Lower leg skin (tissue), 4 donors: Measurements from ENCODE around the gene ALG9. TPM values are rescaled to one million over a fixed set of nuclear protein-coding genes. Genes with fewer than 3 reads are reported as not detected.

Experiments
- DNase-seq, 2 donors: peaks; one replicate each; pipeline ENCODE4 v3.0.0-alpha.2; 2019; ENCODE audit warnings: low spot score in 2 of 2
- H3K4me3 ChIP-seq: fragments of 200-600 bp; sonication (generic); 2 replicates; pipeline ENCODE4 v1.5.1; 2017; ENCODE audit warnings: mild to moderate bottlenecking, low read depth; ENCODE audit not compliant: poor library complexity, severe bottlenecking
- POLR2A ChIP-seq, 2 donors: fragments of 450-650 bp; IDR thresholded peaks; one replicate each; pipeline ENCODE4 v1.6.1; 2016 to 2017; ENCODE audit warnings: antibody characterized with exemption in 2 of 2, mild to moderate bottlenecking in 1 of 2, moderate library complexity in 1 of 2
- WGBS, 2 donors: methylation state at CpG; one replicate each; pipeline ENCODE4 v1.1.5; 2018; 5-methylcytosine and 5-hydroxymethylcytosine counted together
- intact Hi-C: fragments of 100-400 bp; cut with DNase I; formaldehyde crosslinking; loops from one replicate; pipeline ENCODE4 v1.15.0; 2023; ENCODE audit warnings: low total_unique reads
- total RNA-seq, 4 donors: library from RNA; depleted of rRNA; stranded (reverse); fragments of >200 nt; gene quantifications; one replicate each; pipeline ENCODE4 v1.1.0, GENCODE V29; 2016
- TF ChIP-seq, protein P1 (sequence below), 3 donors: fragments of 450-650 bp; IDR thresholded peaks; one replicate each; pipeline ENCODE4 v1.5.1; 2016; ENCODE audit warnings: antibody characterized with exemption in 3 of 3, mild to moderate bottlenecking in 3 of 3, moderate library complexity in 2 of 3

Gene ALG9, protein sequence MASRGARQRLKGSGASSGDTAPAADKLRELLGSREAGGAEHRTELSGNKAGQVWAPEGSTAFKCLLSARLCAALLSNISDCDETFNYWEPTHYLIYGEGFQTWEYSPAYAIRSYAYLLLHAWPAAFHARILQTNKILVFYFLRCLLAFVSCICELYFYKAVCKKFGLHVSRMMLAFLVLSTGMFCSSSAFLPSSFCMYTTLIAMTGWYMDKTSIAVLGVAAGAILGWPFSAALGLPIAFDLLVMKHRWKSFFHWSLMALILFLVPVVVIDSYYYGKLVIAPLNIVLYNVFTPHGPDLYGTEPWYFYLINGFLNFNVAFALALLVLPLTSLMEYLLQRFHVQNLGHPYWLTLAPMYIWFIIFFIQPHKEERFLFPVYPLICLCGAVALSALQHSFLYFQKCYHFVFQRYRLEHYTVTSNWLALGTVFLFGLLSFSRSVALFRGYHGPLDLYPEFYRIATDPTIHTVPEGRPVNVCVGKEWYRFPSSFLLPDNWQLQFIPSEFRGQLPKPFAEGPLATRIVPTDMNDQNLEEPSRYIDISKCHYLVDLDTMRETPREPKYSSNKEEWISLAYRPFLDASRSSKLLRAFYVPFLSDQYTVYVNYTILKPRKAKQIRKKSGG
- total RNA-seq: 10 to 100 TPM; 24.4 to 38.1 (median 29.0) TPM

DNA sequence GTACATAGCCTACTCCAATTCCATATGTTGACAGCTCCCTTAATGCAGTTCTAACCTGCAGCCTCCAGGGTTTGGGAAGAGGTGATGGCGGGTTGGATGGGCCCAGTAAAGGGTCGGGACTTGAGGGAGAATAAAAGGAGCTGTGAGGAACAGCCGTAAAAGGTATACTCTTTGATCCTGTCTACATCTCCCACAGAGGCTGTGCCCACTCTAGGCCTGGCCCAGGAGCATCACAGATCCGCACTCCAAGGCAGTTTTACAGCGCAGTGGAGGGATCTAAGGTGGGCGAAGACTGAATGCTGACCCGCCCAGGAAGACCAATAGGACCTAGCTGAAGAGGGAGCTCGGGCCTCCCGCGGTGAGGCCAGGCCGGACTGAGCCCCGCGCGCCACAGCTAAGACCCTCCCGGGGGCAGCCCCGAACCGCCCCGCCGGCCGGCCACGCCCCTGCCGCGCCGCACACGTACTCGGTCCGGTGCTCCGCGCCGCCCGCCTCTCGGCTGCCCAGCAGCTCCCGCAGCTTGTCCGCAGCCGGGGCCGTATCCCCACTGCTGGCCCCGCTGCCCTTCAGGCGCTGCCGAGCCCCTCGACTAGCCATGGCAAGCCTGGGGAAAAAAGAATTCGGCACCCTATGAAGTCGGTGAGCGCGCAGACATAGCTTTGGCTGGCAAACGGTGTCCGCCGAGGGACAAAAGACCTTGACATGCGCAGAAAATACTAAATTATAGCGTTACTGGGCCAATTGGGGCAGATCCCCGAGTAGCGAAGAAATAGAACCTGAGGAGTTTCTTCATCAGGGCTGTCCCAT is at the start of gene ALG9:
Gene ALG9, minus strand, starts transcription at position 696 of the 807 bp plus-strand sequence. Its CDS starts 99 bp downstream, at position 597.
- peak; percentile 76 to 96 for DNase-seq
- TF ChIP-seq, protein P1, sequence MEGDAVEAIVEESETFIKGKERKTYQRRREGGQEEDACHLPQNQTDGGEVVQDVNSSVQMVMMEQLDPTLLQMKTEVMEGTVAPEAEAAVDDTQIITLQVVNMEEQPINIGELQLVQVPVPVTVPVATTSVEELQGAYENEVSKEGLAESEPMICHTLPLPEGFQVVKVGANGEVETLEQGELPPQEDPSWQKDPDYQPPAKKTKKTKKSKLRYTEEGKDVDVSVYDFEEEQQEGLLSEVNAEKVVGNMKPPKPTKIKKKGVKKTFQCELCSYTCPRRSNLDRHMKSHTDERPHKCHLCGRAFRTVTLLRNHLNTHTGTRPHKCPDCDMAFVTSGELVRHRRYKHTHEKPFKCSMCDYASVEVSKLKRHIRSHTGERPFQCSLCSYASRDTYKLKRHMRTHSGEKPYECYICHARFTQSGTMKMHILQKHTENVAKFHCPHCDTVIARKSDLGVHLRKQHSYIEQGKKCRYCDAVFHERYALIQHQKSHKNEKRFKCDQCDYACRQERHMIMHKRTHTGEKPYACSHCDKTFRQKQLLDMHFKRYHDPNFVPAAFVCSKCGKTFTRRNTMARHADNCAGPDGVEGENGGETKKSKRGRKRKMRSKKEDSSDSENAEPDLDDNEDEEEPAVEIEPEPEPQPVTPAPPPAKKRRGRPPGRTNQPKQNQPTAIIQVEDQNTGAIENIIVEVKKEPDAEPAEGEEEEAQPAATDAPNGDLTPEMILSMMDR (IDR thresholded peaks at IDR 0.05): no peak
- TF ChIP-seq POLR2A (IDR thresholded peaks at IDR 0.05): no peak
- intact Hi-C loops: no loop called here
- peak within 1 kb of the TSS; percentile 96 for H3K4me3 ChIP-seq
- 0 to 1% methylated on average over 26 to 44 of the region's 51 CpGs for WGBS, 2 donors

DNA sequence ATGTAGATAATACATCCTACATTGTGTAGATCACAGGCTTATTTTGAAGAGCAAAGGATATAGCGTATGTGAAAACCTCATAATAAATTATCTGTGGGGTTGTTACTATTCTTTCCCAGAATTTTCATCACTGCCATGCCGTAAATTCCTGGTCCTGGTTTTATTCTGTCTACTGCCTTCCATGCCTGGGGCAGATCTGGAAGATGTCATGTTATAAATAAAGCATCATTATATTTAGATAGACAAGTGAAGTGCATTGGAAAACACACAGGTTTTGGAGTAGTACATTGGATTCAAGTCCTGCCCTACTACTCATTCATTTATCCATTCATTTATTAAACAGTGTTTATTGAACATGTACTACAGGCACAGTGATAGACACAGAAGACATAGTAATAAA is 49.5 kb upstream of the ALG9 start:
- no peak overlapping the region for H3K4me3 ChIP-seq
- DNase-seq: no peak
- WGBS, 2 donors: 54 to 78% methylated on average over 2 of the region's 2 CpGs
- no peak for TF ChIP-seq POLR2A (IDR thresholded peaks at IDR 0.05)
- TF ChIP-seq, protein P1 (IDR thresholded peaks at IDR 0.05): no peak
- intact Hi-C loops: no loop called here

DNA sequence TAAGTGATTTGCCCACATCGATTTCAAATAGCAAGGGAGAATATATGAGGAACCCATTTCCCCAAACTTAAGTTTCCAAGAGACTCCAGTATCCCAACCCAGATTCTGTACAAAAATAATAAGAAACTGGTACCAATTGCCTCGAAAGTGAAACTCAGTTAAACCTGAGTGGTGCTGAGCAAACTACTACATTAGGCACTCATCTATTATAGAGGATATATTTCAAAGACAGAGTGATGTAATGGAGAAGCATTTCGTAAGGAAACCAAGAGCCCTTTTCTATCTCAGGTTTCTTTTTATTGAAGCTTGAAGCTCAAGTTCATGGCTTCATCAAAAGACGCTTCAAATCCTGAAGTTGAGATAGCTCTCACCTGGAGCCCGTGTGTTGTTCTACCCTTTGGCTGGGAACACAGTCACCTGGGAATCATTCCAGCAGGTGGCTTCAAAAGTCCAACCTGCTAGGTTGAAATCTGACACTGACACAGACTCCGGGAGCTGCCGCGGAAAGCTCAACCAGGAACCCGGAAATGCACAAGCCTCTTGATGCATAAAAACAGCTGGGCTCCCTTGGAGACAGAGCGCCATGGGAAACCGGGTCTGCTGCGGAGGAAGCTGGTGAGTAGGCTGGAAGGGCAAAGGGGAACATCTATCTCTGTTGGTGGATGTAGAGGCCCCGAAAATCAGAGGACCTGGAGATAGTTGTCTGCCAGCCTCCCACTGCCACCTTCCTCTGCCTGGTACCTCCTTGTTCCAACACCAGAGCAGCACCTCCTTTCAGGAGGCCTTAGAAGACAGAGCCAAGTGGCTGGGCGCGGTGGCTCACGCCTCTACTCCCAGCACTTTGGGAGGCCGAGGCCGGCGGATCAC is 47.2 kb upstream of the ALG9 start, which contains the start of gene C11orf52:
Gene C11orf52, plus strand, starts transcription at position 524 of the 867 bp plus-strand sequence. Its CDS starts 60 bp downstream, at position 584.
- TF ChIP-seq, protein P1 (IDR thresholded peaks at IDR 0.05): no peak
- TF ChIP-seq POLR2A (IDR thresholded peaks at IDR 0.05): no peak
- DNase-seq: no peak
- 41 to 59% methylated on average over 16 to 19 of the region's 19 CpGs for WGBS, 2 donors
- intact Hi-C loops: no loop called here
- H3K4me3 ChIP-seq: no peak within 1 kb of the TSS

DNA sequence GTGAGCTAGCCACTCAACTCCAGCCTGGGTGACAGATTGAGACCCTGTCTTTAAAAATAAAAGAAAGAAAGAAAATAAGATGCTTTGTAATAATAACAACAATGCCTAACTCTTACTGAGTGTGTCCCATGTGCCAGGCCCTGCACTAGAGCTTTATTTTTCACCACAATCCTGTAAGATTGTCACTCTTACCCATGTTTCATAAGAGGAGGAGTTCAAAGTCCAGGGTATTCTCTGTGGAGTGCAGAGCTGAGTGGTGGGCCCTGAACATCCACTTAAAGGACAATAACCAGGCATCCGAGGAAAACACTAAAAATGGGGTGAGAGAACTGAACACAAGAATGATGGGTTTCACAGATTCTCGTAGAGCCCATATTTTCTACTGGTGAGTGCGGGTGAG is 46.4 kb upstream of the ALG9 start:
- 97% methylated on average over 3 of the region's 3 CpGs for WGBS, 2 donors

More for the DNA sequence above, 46.4 kb upstream of the ALG9 start:
- H3K4me3 ChIP-seq: no peak overlapping the region
- no peak for DNase-seq
- intact Hi-C loops: no loop called here
- TF ChIP-seq POLR2A (IDR thresholded peaks at IDR 0.05): no peak
- TF ChIP-seq, protein P1 (IDR thresholded peaks at IDR 0.05): no peak
